IPS-20b (cell line): ENCODE measurements around the gene ST6GALNAC6.
A peak's percentile ranks its signal among the peaks of the same experiment; 100 is the strongest.

Source experiments
- H3K27ac ChIP-seq: one replicate; pipeline ENCODE4 v1.5.1; 2013; ENCODE audit warnings: low read length
- H3K27me3 ChIP-seq: 2 replicates; pipeline ENCODE4 v1.6.1; 2013; ENCODE audit warnings: mild to moderate bottlenecking, low read length, inconsistent platforms; ENCODE audit not compliant: insufficient read depth
- H3K36me3 ChIP-seq: 2 replicates; pipeline ENCODE4 v1.6.1; 2013; ENCODE audit warnings: low read depth, mild to moderate bottlenecking, inconsistent platforms, low read length, moderate library complexity; ENCODE audit not compliant: insufficient read depth
- H3K4me1 ChIP-seq: 2 replicates; pipeline ENCODE4 v1.6.1; 2013; ENCODE audit warnings: mild to moderate bottlenecking, control low read depth, inconsistent platforms, low read length, moderate library complexity; ENCODE audit not compliant: insufficient read depth
- H3K4me3 ChIP-seq: 2 replicates; pipeline ENCODE4 v1.5.1; 2013; ENCODE audit warnings: mild to moderate bottlenecking, low read length, inconsistent platforms
- H3K9ac ChIP-seq: 2 replicates; pipeline ENCODE4 v1.6.1; 2013; ENCODE audit warnings: low read depth, mild to moderate bottlenecking, inconsistent platforms, low read length, moderate library complexity
- H3K9me3 ChIP-seq: 2 replicates; pipeline ENCODE4 v1.6.1; 2013; ENCODE audit warnings: mild to moderate bottlenecking, low read depth, low read length, inconsistent platforms; ENCODE audit not compliant: insufficient read depth

Gene ST6GALNAC6

DNA sequence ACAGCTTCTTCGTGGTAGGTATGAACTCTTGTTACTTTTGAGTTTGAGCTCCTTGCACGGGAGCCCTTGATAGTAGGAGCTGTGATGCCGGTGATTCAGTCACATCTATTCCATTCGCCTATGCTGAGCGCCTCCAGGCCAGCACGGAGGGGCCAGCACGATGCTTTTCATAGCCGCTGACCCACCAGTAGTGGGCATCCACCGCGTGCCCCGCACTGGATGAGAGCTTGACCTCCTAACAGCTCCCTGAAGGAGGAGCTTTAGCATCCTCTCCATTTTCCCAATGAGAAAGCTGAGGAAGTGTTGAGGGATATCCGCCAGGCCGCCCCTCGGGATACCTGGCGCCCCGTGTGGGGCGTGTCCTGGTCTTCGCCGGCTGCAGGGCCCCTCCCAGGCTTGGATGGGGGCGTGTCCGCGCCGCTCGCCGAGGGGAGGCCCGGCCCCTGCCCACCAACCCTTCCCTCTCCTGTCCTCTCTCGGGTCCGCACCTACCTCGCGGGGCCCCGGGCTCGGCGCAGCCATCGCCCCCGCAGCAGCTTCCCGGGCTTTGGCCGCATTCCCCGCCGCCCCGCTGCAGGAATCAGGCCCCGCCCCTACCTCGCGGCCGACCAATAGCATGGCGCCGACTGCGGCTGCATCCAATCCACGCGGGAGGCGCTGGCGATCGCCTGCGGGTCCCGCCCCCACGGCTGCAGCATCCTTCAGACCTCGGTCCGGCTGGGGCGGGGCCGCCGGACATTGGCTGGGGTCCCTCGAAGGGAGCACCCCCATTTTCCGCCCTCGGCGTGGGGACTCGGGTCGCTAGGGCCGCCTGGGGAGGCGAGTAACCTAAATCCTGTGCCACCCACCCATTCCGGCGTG is 31.1 kb upstream of the ST6GALNAC6 start, which contains the start of gene PIP5KL1:
Gene PIP5KL1, minus strand, starts transcription at position 547 of the 861 bp plus-strand sequence. Its CDS starts 25 bp downstream, at position 522.
- Histone ChIP-seq H3K36me3 (0 out of 2 replicates have a peak, but pooled peaks cover 4% of the 10 kb centered on the region), H3K27ac (no peak within 1 kb of the TSS), H3K4me3 (peak within 1 kb of the TSS; percentile 68), H3K9me3 (no peaks in the 10 kb centered on the region), H3K9ac (peak within 1 kb of the TSS; percentile 45; the same call in 1 of the 2 replicates), H3K4me1 (no peaks in the 10 kb centered on the region; the same call in 1 of the 2 replicates), H3K27me3 (peaks cover 43% of the 10 kb centered on the region)

DNA sequence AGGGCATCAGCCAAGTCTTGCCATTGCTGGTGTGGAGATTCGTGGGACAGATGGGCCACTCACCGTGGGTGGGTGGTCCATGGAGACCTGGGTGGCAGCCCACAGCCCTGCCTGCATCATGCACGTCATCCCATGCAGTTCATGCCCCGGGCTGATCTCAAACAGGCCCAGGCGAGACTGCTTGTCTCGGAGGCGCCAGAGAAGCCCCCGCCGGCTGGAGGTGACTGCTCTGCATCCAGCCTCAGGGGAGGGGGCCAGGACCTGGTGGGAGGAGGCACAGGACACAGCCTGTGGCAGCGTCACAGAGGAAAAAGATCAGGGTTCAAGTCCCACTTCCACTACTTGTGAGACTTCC is 30.2 kb upstream of the ST6GALNAC6 start:
- no peaks in the 10 kb centered on the region; the same call in 1 of the 2 replicates for H3K4me1 ChIP-seq
- peaks cover 48% of the 10 kb centered on the region for H3K27me3 ChIP-seq
- no peaks in the 10 kb centered on the region for H3K9me3 ChIP-seq
- H3K9ac ChIP-seq = no peak overlapping the region; the same call in 1 of the 2 replicates
- H3K4me3 ChIP-seq = peak overlapping the region; percentile 68; the same call in 1 of the 2 replicates
- H3K27ac ChIP-seq = no peak overlapping the region
- H3K36me3 ChIP-seq = no peaks in the 10 kb centered on the region

DNA sequence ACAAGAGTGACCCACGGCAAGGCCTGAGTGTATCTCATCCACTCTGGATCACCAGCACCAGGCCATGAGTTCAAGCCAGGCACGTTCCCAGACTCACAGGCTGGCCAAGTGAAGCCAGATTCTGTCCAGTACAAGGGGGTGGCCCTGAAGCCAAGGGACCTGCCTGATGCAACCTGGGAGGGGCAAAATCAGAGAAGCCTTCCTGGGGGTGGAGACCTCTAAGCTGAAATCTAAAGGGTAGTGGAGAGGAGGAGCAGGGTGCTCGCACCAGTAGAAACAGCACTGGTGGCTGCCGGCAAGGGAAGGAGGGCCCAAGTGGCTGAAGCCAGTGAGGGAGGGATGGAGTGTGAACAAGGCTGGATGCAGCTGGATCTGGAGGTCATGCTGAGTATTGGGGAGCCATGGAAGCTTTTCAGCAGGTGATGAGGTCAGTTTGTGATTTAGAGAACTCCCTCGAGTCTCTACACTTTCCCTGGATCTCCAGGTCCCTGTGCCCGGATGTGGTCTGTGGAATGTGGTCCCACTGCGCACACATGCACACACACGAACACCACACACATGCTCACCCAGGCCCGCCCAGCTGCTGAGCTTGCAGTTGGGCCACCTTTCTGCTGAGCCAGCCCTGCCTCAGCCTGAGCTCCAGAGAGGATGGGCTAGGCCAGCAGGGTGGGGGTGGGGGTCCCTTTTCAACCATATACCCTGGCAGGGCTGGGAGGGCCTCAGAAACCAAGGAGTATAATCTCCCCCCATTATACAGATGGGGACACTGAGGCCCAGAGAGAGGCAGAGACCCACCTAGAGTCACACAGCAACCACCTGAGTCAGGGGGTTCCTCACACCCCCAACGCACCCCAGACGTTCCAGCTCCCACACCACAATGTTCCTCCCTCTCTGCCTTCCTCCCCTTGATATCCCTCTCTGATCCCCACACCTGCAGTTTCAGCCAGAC is 29.5 kb upstream of the ST6GALNAC6 start:
- H3K4me3 ChIP-seq = peak overlapping the region; percentile 62; the same call in 1 of the 2 replicates
- no peaks in the 10 kb centered on the region; the same call in 1 of the 2 replicates for H3K4me1 ChIP-seq
- no peaks in the 10 kb centered on the region for H3K36me3 ChIP-seq
- no peak overlapping the region for H3K27ac ChIP-seq
- no peaks in the 10 kb centered on the region for H3K9me3 ChIP-seq
- no peak overlapping the region for H3K9ac ChIP-seq
- peaks cover 48% of the 10 kb centered on the region for H3K27me3 ChIP-seq

DNA sequence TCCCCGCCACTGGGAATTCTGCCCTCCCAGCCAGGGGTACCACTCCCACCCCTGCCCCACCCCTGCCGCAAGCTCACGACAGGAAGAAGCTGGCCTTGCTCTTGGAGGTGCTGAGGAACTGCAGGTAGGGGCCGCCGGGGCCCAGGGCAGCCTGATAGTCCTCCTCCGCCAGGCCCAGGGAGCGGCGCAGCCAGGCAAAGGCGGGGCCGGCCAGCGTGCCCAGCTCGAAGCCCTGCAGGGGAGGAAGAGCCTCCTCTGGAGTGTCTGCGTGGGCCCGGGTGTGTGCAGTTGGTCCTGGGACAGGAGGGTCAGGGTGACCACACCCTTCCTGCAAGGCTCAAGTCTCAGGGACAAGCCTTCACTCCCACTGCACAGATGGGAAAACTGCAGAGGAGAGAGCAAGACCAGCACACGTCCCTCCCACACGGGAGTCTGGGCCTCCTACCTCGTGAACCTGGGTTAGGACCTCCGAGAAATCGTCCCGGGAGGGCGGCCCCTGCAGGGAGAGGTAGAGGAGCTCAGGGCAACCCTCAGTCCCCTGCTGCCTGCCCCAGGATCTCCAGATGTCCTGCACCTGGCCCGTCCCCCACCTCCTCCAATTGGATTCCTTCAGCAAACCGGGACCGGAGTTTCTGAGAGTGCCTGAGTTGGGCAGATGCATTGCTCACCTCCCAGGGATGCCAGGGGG is 28.7 kb upstream of the ST6GALNAC6 start:
- Histone ChIP-seq H3K27ac (no peak overlapping the region), H3K4me1 (no peaks in the 10 kb centered on the region; the same call in 1 of the 2 replicates), H3K36me3 (no peaks in the 10 kb centered on the region), H3K4me3 (peak overlapping the region; percentile 62), H3K27me3 (peaks cover 48% of the 10 kb centered on the region), H3K9me3 (no peaks in the 10 kb centered on the region), H3K9ac (no peak overlapping the region)

DNA sequence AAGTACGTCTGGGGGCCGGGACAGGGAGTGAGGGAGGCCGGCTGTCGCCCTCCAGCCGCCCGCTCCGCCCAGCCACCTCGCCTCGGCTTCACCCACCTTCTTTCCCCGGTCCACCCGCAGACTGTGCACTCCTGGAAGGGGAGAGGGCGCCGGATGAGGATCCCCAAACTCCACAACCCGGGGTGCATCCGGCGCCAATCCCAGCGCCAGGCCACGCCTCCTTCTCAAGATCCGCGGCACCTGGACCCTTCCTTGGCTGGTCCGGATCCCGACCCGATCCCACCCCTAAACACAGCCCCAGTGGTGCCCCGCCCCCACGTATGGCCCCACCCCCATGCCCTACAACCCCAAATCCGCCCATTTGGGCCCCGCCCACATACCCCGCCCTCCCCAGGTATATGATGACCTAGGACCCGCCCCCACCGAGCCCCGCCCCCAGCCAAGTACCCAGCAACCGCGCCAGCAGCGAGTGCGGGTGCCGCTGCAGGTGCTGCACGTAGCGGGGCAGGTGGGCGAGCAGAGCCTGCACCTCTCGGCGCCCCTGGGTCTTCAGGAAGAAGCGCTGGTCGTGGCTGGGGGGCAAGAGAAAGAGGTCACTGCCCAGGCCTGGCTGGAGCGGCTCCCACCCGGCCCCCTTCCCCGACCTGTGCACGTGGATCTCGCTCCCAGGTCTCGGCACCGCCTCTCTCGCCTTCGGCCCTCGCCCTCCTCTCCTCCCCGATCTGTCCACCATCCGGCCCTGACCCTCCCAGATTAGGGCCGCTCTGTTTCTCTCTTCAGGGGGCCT is 28.0 kb upstream of the ST6GALNAC6 start:
- Histone ChIP-seq H3K36me3 (no peaks in the 10 kb centered on the region), H3K9ac (peak overlapping the region; percentile 63; the same call in 1 of the 2 replicates), H3K9me3 (no peaks in the 10 kb centered on the region), H3K27ac (no peak overlapping the region), H3K27me3 (peaks cover 48% of the 10 kb centered on the region), H3K4me3 (peak overlapping the region; percentile 83), H3K4me1 (no peaks in the 10 kb centered on the region; the same call in 1 of the 2 replicates)

DNA sequence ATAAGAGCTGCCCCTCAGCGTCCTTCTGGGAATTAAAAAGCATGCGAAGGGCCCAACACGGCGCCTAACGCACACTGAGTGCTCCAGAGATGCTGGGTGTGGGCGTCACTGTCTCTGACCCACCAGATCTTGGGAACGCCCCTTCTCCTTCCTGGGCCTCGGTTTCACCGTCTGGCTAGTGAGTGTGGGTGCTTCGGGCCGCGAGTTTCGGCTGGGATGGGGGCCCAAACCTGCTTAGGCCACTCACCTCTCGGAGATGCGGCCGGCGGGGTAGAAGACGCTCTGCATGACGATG is 27.4 kb upstream of the ST6GALNAC6 start:
- Histone ChIP-seq H3K27me3 (peaks cover 52% of the 10 kb centered on the region), H3K9ac (peak overlapping the region; percentile 63; the same call in 1 of the 2 replicates), H3K4me1 (no peaks in the 10 kb centered on the region; the same call in 1 of the 2 replicates), H3K36me3 (no peaks in the 10 kb centered on the region), H3K9me3 (no peaks in the 10 kb centered on the region), H3K4me3 (peak overlapping the region; percentile 83), H3K27ac (no peak overlapping the region)

DNA sequence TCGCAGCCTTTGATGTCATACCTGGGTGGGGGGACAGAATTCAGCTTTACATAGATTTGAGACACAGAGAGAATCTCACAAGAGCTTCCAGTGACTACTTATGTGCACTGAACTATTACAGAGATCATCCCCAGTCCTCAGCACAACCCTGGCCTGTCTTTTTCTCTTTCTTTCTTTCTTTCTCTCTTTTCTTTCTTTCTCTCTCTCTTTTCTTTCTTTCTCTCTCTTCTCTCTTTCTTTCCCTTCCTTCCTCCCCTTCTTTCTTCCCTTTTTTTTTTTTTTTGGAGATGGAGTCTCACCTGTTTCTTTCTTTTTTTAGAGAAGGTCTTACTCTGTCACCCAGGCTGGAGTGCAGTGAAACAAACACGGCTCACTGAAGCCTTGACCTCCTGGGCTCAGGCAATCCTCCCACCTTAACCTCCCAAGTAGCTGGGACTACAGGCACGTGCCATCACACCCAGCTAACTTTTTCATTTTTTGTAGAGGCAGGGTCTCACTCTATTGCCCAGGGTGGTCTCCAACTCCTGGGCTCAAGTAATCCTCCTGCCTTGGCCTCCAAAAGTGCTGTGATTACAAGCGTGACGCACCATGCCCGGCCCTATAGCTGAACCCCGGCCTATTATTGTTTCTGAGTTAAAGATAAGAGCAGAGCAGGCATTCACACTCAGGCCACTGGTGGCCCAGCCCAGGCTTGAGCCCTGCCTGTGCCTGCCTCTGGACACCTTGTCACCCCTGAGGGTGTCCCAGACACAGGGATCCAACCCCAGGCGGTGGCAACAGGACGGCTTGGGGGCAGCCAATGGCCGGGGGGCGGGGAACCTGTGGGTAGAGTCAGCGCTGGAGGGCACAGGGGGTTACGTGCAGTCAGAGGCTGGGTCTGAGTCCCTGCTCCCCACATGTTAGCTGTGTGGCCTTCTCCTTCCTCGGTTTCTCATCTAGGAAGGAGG is 26.8 kb upstream of the ST6GALNAC6 start:
- Histone ChIP-seq H3K4me3 (peak overlapping the region; percentile 83), H3K36me3 (no peaks in the 10 kb centered on the region), H3K27ac (no peak overlapping the region), H3K27me3 (peaks cover 57% of the 10 kb centered on the region), H3K9me3 (no peaks in the 10 kb centered on the region), H3K9ac (peak overlapping the region; percentile 63; the same call in 1 of the 2 replicates), H3K4me1 (no peaks in the 10 kb centered on the region; the same call in 1 of the 2 replicates)

DNA sequence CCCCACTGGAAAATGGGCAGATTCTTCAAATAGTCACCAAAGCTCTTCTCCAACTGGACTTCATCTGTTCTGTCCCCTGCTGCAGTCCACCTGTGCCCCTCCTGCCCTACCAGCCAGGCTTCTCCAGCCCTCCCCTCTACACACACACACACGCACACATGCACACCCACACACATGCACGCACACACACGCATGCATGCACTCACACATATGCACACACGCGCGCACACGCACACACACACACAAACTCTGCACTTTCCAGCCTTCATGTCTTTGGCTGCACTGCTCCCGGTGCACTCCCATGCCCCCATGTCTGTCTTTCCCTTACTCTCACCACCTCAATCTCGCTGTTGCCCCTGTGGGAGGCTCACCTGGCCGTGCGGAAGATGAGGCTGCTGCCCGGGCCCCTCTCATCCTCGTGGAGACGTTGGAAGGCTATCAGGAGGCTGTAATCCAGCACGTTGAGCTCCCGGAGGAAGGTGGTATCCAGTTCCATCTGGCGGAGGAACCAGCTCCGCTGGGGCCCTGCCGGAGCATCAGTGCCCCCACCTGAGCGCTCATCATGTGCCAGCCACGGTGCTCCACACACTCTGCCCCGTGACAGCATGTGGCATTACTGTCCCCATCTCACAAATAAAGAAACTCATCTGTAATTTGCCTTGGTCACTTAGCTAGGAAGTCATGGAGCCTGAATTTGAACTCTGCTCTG is 25.5 kb upstream of the ST6GALNAC6 start:
- peaks cover 56% of the 10 kb centered on the region for H3K27me3 ChIP-seq
- no peak overlapping the region for H3K4me3 ChIP-seq
- no peaks in the 10 kb centered on the region; the same call in 1 of the 2 replicates for H3K4me1 ChIP-seq
- no peak overlapping the region for H3K9ac ChIP-seq
- no peaks in the 10 kb centered on the region for H3K9me3 ChIP-seq
- no peaks in the 10 kb centered on the region for H3K36me3 ChIP-seq
- no peak overlapping the region for H3K27ac ChIP-seq

DNA sequence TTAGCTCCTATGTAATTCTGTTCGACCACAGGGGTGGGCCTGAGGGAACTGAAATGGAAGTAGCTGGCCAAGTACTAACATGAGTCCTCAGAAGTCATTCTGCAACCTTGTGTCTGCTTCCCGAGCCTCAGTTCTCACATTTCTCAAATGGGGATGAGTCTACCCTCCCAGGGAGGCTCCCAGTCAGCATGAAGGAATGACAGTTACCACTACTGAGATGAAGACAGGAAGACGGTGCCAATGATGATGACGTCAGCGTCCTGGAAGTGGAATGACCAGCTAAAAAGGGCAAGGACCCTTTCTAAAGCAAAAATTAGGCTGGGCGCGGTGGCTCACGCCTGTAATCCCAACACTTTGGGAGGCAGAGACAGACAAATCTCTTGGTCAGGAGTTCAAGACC is 24.4 kb upstream of the ST6GALNAC6 start:
- H3K27ac ChIP-seq = no peak overlapping the region
- no peak overlapping the region for H3K4me3 ChIP-seq
- H3K36me3 ChIP-seq = no peaks in the 10 kb centered on the region
- H3K4me1 ChIP-seq = no peaks in the 10 kb centered on the region; the same call in 1 of the 2 replicates
- H3K9me3 ChIP-seq = no peaks in the 10 kb centered on the region
- H3K9ac ChIP-seq = no peak overlapping the region
- peaks cover 45% of the 10 kb centered on the region for H3K27me3 ChIP-seq
